Activated T-cell treated with anti-CD3 and anti-CD28 coated beads for 4 hours (primary cell): ENCODE measurements around the gene UNC45A.

Experiments
- DNase-seq: peaks from one replicate; pipeline ENCODE4 v3.0.0-alpha.2; 2020

UNC45A gene

GRCh38 chr15:90968434-90968833, 33.3 kb downstream of the UNC45A start:
- no peak for DNase-seq

GRCh38 chr15:90970274-90970673, 35.2 kb downstream of the UNC45A start:
- DNase-seq: no peak

GRCh38 chr15:90972133-90972532, 37.0 kb downstream of the UNC45A start:
- DNase-seq: no peak

GRCh38 chr15:90974216-90974615, 39.1 kb downstream of the UNC45A start:
- no peak for DNase-seq

- no peak for DNase-seq
These were observed 44.5 kb downstream of the UNC45A start for GRCh38 chr15:90979582-90979981.

- no peak for DNase-seq
These were observed 46.6 kb downstream of the UNC45A start for GRCh38 chr15:90981681-90982080.

GRCh38 chr15:90982135-90982534, 47.0 kb downstream of the UNC45A start:
- no peak for DNase-seq

- DNase-seq: no peak
These were observed 51.9 kb downstream of the UNC45A start for GRCh38 chr15:90986790-90987507.

- no peak for DNase-seq
These were observed 52.6 kb downstream of the UNC45A start for GRCh38 chr15:90987561-90988141.

GRCh38 chr15:90988296-90988695, 53.2 kb downstream of the UNC45A start:
- DNase-seq: no peak

GRCh38 chr15:90989040-90989768, 54.1 kb downstream of the UNC45A start:
- no peak for DNase-seq

- DNase-seq: no peak
These were observed 55.4 kb downstream of the UNC45A start for GRCh38 chr15:90990446-90990845.

GRCh38 chr15:90991587-90992285, 56.7 kb downstream of the UNC45A start:
- DNase-seq: no peak

GRCh38 chr15:90994059-90994416, 59.0 kb downstream of the UNC45A start:
- no peak for DNase-seq

GRCh38 chr15:90994417-90995311, 59.6 kb downstream of the UNC45A start, which contains the start of gene PRC1:
Gene PRC1, minus strand, starts transcription at chr15:90994535. Its CDS starts 118 bp downstream, at chr15:90994417.
- DNase-seq: peak; percentile 95

- no peak for DNase-seq
These were observed 63.7 kb downstream of the UNC45A start for GRCh38 chr15:90998737-90999136.

- no peak for DNase-seq
These were observed 66.1 kb downstream of the UNC45A start for GRCh38 chr15:91001209-91001608.
